Measurements from ENCODE around the gene FYB1.

GRCh38 chr5:39211773-39212172, 7.6 kb downstream of the FYB1 start:
- TF ChIP-seq, protein P1, sequence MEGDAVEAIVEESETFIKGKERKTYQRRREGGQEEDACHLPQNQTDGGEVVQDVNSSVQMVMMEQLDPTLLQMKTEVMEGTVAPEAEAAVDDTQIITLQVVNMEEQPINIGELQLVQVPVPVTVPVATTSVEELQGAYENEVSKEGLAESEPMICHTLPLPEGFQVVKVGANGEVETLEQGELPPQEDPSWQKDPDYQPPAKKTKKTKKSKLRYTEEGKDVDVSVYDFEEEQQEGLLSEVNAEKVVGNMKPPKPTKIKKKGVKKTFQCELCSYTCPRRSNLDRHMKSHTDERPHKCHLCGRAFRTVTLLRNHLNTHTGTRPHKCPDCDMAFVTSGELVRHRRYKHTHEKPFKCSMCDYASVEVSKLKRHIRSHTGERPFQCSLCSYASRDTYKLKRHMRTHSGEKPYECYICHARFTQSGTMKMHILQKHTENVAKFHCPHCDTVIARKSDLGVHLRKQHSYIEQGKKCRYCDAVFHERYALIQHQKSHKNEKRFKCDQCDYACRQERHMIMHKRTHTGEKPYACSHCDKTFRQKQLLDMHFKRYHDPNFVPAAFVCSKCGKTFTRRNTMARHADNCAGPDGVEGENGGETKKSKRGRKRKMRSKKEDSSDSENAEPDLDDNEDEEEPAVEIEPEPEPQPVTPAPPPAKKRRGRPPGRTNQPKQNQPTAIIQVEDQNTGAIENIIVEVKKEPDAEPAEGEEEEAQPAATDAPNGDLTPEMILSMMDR (IDR thresholded peaks at IDR 0.05): no peak
- no peak for TF ChIP-seq POLR2A (IDR thresholded peaks at IDR 0.05)

Measured in lower leg skin (tissue), 3 donors.